ENCODE measurements around the gene CARM1.
"Not testable (repeated sequence)": the region's sequence is repeated elsewhere in the genome, so short reads cannot be mapped to it uniquely, and the experiment has no call there.

The CARM1 gene

GRCh38 chr19:10874024-10874423 is 2.7 kb downstream of the CARM1 start:
- H3K9me3 ChIP-seq (ENCODE audit: insufficient read depth, low read length) = no peaks in the 10 kb centered on the region
- no peak overlapping the region; the same call in 1 of the 2 replicates for H3K27ac ChIP-seq (ENCODE audit: low read depth, low read length)
- no peaks in the 10 kb centered on the region for H3K27me3 ChIP-seq (ENCODE audit: low read length)
- H3K79me2 ChIP-seq (ENCODE audit: insufficient read depth, low read length) = peaks cover 60% of the 10 kb centered on the region
- H3F3A ChIP-seq (ENCODE audit: insufficient read depth) = peaks cover 16% of the 10 kb centered on the region
- peak overlapping the region; percentile 19 for H3K4me2 ChIP-seq (ENCODE audit: low read depth, low read length, poor library complexity, severe bottlenecking)
- TF ChIP-seq CTCF (IDR thresholded peaks at IDR 0.05; ENCODE audit: insufficient read depth, low read length, poor library complexity, severe bottlenecking) = no peak
- no peak for TF ChIP-seq EZH2phosphoT487 (conservative IDR thresholded peaks at IDR 0.05; ENCODE audit: low read length)
- H2AFZ ChIP-seq (ENCODE audit: low read depth, low read length, severe bottlenecking) = no peak overlapping the region
- H4K20me1 ChIP-seq (ENCODE audit: low read depth, low read length) = no peaks in the 10 kb centered on the region
- no peak overlapping the region for H3K9ac ChIP-seq (ENCODE audit: low read length)
- H3K36me3 ChIP-seq (ENCODE audit: low read length) = no peaks in the 10 kb centered on the region
- no peaks in the 10 kb centered on the region for H3K9me2 ChIP-seq (replicated peaks; ENCODE audit: insufficient read depth, low read length)
- no peak overlapping the region for H3K4me3 ChIP-seq (ENCODE audit: insufficient read depth, low read length, poor library complexity, severe bottlenecking)

GRCh38 chr19:10876459-10877240 is 5.3 kb downstream of the CARM1 start:
- Histone ChIP-seq H3K4me3 (ENCODE audit: insufficient read depth, low read length, poor library complexity, severe bottlenecking) (no peak overlapping the region), H3F3A (ENCODE audit: insufficient read depth) (peaks cover 16% of the 10 kb centered on the region), H3K79me2 (ENCODE audit: insufficient read depth, low read length) (peaks cover 86% of the 10 kb centered on the region), H3K36me3 (ENCODE audit: low read length) (no peaks in the 10 kb centered on the region), H3K4me2 (ENCODE audit: low read depth, low read length, poor library complexity, severe bottlenecking) (peak overlapping the region; percentile 26), H3K9me2 (replicated peaks; ENCODE audit: insufficient read depth, low read length) (no peaks in the 10 kb centered on the region), H3K9ac (ENCODE audit: low read length) (peak overlapping the region; percentile 7; the same call in 1 of the 2 replicates), H4K20me1 (ENCODE audit: low read depth, low read length) (no peaks in the 10 kb centered on the region), H3K27me3 (ENCODE audit: low read length) (no peaks in the 10 kb centered on the region), H2AFZ (ENCODE audit: low read depth, low read length, severe bottlenecking) (no peak overlapping the region), H3K27ac (ENCODE audit: low read depth, low read length) (peak overlapping the region; percentile 47), H3K9me3 (ENCODE audit: insufficient read depth, low read length) (no peaks in the 10 kb centered on the region)
- no peak for TF ChIP-seq CTCF (IDR thresholded peaks at IDR 0.05; ENCODE audit: insufficient read depth, low read length, poor library complexity, severe bottlenecking)
- no peak for TF ChIP-seq EZH2phosphoT487 (conservative IDR thresholded peaks at IDR 0.05; ENCODE audit: low read length)

- H3K4me2 ChIP-seq (ENCODE audit: low read depth, low read length, poor library complexity, severe bottlenecking) = peak overlapping the region; percentile 58
- H3K27me3 ChIP-seq (ENCODE audit: low read length); H4K20me1 ChIP-seq (ENCODE audit: low read depth, low read length); H3K9me3 ChIP-seq (ENCODE audit: insufficient read depth, low read length); H3K9me2 ChIP-seq (replicated peaks; ENCODE audit: insufficient read depth, low read length); H2AFZ ChIP-seq (ENCODE audit: low read depth, low read length, severe bottlenecking); H3K4me3 ChIP-seq (ENCODE audit: insufficient read depth, low read length, poor library complexity, severe bottlenecking); H3K36me3 ChIP-seq (ENCODE audit: low read length): not testable (repeated sequence)
- H3K79me2 ChIP-seq (ENCODE audit: insufficient read depth, low read length) = peaks cover 86% of the 10 kb centered on the region
- H3K9ac ChIP-seq (ENCODE audit: low read length) = peak overlapping the region; percentile 52
- peaks cover 14% of the 10 kb centered on the region for H3F3A ChIP-seq (ENCODE audit: insufficient read depth)
- H3K27ac ChIP-seq (ENCODE audit: low read depth, low read length) = peak overlapping the region; percentile 72
Observed at GRCh38 chr19:10877608-10878007, 6.3 kb downstream of the CARM1 start.

- TF ChIP-seq CTCF (IDR thresholded peaks at IDR 0.05; ENCODE audit: insufficient read depth, low read length, poor library complexity, severe bottlenecking) (no peak), EZH2phosphoT487 (conservative IDR thresholded peaks at IDR 0.05; ENCODE audit: low read length) (no peak)
- no peaks in the 10 kb centered on the region for H3K36me3 ChIP-seq (ENCODE audit: low read length)
- no peaks in the 10 kb centered on the region for H3K9me3 ChIP-seq (ENCODE audit: insufficient read depth, low read length)
- peak overlapping the region; percentile 9 for H3K4me3 ChIP-seq (ENCODE audit: insufficient read depth, low read length, poor library complexity, severe bottlenecking)
- H2AFZ ChIP-seq (ENCODE audit: low read depth, low read length, severe bottlenecking) = no peak overlapping the region
- peaks cover 86% of the 10 kb centered on the region for H3K79me2 ChIP-seq (ENCODE audit: insufficient read depth, low read length)
- H3K27me3 ChIP-seq (ENCODE audit: low read length) = no peaks in the 10 kb centered on the region
- H4K20me1 ChIP-seq (ENCODE audit: low read depth, low read length) = no peaks in the 10 kb centered on the region
- peak overlapping the region; percentile 52 for H3K9ac ChIP-seq (ENCODE audit: low read length)
- peaks cover 9% of the 10 kb centered on the region for H3F3A ChIP-seq (ENCODE audit: insufficient read depth)
- peak overlapping the region; percentile 58 for H3K4me2 ChIP-seq (ENCODE audit: low read depth, low read length, poor library complexity, severe bottlenecking)
- no peaks in the 10 kb centered on the region for H3K9me2 ChIP-seq (replicated peaks; ENCODE audit: insufficient read depth, low read length)
- H3K27ac ChIP-seq (ENCODE audit: low read depth, low read length) = peak overlapping the region; percentile 72
Observed at GRCh38 chr19:10878253-10878652, 6.9 kb downstream of the CARM1 start.

Data from SU-DHL-6 (cell line).